HG02981 (cell line): Measurements from ENCODE around the gene POLN.

Experiments used
- ATAC-seq: cut with Tn5 transposase; IDR thresholded peaks from one replicate; pipeline ENCODE4 v1.9.1; 2021; ENCODE audit warnings: mild to moderate bottlenecking, moderate library complexity; ENCODE audit not compliant: unreplicated experiment

Gene POLN

GRCh38 chr4:2252530-2253091 lies 10.7 kb upstream of the POLN start:
- no peak for ATAC-seq

GRCh38 chr4:2251795-2252529 lies 10.0 kb upstream of the POLN start:
- ATAC-seq: no peak

- ATAC-seq: no peak
Measured at GRCh38 chr4:2251073-2251794, 9.3 kb upstream of the POLN start.

GRCh38 chr4:2250357-2251072 lies 8.6 kb upstream of the POLN start:
- ATAC-seq: no peak

GRCh38 chr4:2249526-2250356 lies 7.8 kb upstream of the POLN start:
- ATAC-seq: no peak

GRCh38 chr4:2248821-2249261 lies 6.9 kb upstream of the POLN start:
- ATAC-seq: no peak

DNA sequence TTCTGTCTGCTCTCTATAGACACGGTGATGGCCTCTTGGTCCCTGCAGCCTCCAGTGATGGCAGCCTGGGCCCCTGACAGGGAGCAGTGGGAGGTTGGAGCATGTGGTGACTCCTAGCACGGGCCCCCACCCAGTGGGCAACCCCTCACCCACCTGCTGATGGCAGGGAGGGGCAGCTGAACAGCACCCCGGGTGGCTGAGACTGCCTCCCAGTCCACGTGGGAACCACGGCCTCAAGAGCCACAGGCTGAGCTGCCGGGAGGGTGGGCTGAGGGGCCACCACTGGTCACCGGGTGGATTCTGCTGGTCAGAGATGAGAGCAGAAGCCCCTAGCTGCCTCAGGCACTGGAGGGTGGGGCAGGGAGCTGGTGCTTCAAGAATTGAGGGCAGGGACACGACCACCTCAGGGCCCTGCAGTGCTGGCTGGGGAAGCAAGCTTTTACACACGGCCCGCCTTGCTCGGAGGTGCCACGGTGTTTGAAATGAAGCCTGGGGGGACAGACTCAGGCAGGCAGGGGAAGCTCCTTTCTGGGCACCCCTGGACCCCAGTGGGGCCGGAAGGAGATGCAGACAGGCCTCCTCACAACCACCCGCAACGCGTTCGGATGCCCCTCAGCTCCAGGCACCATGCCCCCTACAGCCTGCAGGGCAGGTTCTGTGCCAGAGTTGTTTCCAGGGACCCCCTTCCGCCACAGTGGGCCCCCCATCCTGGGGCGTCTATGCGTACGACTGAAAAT lies 6.3 kb upstream of the POLN start:
- no peak for ATAC-seq

DNA sequence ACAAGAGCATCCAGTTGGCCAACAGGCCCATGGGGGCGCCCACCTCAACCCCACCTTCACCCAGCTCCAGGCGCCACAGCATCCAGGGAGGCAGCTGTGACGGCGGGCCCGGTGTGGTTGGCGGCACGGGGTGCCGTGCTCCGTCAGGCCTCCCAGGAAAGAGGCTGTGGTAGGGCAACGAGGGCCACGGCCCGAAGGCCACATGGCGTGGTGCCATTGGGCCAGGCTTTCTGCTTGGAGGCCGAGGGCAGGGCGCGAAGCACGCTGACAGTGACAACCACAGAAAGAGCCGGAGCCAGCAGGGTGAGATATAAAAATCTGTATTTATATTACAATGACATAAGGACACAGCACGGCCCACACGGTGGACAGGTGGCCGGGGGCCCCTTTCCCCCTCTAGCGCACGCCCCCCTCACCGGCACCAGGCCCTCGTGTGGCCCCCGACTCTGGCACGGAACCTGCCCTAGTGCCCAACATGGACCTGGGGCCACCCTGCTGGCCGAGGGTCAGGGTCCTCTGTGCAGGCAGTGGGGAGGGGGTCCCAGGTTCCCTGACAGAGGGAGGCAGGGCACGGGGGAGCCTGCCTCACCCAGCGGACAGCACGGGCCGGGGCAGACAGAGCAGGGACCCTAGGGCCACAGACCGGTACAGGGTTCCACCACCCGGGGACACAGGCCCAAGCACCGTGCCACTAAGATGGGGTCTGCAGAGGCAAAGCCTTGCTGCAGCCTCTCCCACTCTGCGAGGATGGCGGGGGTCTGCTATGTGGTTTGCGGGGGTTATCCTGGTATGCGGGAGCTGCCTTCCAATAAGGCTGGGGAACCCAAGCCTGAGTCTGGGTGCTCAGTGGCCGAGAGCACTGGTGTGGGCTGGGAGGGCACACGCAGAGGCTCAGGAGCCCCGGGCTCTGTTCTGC lies 5.5 kb upstream of the POLN start:
- ATAC-seq: no peak

DNA sequence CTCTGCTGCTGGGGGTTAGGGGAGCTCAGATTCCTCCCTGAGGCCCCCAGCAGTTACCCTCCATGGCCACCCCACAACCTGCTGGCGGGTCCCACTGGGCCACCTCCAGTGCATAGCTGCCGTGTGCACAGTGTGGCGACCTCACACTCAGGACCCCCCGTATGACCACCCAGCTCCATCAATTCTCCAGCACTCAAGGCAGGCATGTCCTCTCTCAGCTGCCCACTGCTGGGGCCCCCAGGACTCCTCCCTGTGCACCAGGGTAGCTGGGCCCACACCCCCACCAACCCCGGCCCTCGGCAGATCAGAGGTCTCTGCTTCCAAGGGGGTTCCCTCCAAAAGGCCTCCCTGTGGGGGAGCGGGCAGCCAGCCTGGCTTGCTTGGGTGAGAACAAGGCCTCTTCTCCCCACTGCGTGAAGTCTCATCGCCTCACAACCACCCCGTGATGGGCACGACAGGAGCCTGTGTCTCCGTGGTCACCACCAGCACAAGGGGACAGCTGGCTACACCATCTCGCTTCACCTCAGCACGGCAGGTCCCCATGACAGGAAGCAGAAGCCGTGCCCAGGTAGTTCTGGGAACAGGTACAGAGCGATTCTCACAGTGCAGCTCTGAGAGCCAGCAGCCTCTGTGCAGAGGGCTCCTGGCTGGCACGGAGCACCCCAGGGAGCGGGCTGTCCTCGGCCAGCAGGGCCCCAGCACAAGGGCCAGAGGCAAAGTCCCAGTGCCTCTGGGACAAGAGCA lies 4.6 kb upstream of the POLN start:
- ATAC-seq: no peak

DNA sequence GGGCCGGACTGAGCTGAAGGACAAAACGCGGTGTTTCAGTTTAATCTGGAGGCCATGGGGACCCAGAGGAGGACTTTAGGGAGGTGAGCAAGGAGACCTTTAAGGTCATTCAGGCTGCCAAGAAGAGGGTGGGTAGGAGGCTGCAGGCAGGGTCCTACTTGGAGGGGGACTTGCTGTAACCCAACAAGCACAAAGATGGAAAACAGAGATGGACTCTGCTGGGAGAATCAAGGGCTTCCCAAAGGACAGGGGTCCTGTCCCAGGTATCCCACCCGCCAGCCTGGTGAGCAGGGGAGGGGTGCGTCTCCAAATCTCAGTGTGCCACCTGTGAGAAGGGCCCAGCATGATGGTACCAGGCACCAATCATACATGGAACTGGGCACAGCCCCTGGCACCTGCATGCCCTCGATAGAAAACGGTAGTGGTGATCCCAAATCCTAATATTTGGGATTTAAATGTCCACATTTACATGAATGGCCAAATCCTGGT lies 3.9 kb upstream of the POLN start:
- no peak for ATAC-seq

DNA sequence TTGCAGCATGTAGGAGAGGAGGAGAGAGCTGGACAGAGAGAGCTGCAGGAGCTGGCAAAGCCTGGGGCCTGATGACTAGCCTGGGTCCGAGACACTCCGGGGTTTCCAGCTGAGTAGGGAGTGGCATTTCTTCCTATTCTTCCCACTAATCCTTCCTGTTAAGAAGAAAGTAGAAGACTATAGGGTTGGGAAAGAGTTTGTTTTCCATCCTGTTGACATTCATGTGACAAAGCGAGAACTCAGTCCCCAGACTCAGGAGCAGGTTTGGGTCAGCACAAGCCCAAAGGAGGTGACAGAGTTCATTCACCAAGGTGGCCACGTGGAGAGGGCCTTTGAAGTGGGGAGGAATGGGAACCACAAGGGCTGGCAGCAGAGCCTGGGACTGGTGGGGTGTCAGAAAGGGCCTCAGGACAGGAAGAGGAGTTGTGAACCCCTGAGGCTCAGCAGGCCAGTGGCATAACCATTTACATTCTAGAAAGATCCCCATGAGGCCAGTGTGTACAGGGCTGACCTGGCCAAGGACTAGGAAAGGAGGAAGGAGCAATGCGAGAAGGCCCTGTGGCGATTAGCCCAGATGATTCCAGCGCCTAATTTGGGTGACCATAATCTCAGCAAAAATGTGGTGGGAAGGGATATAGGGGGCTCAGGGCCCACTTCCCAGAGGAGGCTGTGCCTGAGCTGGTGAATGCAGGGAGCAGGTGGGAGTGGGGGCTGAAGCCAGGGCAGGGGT lies 3.3 kb upstream of the POLN start:
- ATAC-seq: no peak

DNA sequence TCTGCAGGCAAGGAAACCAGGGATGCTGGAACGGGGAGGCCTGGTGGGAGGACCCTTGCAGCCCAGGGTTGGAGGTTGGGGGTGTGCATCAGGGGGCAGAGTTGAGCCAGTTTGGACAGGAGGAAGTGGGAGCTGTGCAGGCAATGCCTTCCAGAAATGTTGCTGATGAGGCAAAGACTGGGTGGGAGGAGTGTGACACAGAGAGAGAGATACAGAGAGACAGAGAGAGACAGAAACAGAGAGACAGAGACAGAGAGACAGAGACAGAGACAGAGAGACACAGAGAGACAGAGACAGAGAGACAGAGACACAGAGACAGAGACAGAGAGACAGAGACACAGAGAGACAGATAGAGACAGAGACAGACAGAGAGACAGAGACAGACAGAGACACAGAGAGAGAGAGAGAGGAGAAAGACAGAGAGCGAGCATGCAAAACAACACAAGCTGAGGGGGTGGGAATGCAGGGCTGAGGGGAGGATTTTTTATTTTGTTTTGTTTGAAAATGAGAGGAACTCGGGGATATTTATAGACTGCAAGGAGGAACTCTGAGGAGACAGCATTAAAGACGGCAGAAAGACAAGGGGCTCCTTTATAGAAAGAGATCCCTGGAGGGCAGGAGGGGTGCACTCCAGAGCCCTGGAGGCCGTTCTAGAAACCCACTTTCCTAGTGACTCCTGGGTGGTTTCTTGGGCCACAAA lies 1.9 kb upstream of the POLN start:
- ATAC-seq: no peak

- ATAC-seq: no peak
Measured at GRCh38 chr4:2241003-2241402, 918 bp downstream of the POLN start.

- no peak for ATAC-seq
Measured at GRCh38 chr4:2236944-2237666, 4.8 kb downstream of the POLN start.

DNA sequence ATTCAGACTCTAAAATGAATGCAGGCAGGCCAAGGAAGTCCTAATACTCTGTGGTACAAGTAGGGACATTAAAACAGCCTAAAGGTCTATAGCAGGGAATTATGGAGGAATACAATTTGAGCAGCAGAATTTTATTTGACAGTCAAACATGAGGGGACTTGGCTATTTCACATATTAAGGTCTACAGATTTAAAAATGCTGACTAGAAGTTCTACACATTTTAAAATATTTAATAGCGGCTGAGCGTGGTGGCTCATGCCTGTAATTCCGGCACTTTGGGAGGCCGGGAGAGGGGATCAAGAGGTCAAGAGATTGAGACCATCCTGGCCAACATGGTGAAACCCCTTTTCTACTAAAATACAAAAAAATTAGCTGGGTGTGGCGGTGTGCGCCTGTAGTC lies 10.8 kb downstream of the POLN start:
- ATAC-seq: no peak

DNA sequence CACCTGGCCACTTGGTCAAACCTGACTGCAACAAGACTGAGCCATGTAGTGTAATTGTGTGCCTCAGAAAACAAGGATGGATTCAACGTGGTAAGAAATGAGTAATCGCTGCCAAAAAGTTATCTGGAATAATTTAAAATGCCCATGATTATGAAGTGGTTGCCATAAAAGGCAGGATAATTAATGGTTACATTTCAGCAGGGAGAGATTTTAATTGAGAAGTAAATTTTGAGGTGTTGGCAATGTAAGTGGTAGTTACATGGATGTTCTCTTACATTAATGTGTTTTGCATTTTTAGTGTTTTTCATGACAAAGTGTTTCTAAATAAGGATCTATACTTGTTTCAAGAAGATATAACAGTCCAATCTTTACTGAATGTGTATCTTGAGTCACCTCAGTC lies 15.7 kb downstream of the POLN start:
- no peak for ATAC-seq
